Chondrocyte (in vitro differentiated cells): ENCODE data around the gene SH3RF2. TPM values are rescaled to one million over a fixed set of nuclear protein-coding genes. Genes with fewer than 3 reads are reported as not detected.
"Not testable (repeated sequence)": the region's sequence is repeated elsewhere in the genome, so short reads cannot be mapped to it uniquely, and the experiment has no call there.

Experiments used
- DNase-seq: peaks from one replicate; pipeline ENCODE4 v3.0.0; 2021; ENCODE audit warnings: mixed read lengths, low spot score
- H3K27ac Mint-ChIP-seq: one replicate; pipeline ENCODE4 v1.8.0; 2021; ENCODE audit warnings: mild to moderate bottlenecking, moderate library complexity, mixed read lengths; ENCODE audit not compliant: unreplicated experiment
- H3K27me3 Mint-ChIP-seq: 2 replicates; pipeline ENCODE4 v1.8.0; 2021; ENCODE audit warnings: low read depth, mixed read lengths
- H3K36me3 Mint-ChIP-seq: 2 replicates; pipeline ENCODE4 v1.8.0; 2021; ENCODE audit warnings: low read depth, mixed read lengths
- H3K4me1 Mint-ChIP-seq: 2 replicates; pipeline ENCODE4 v1.8.0; 2021; ENCODE audit warnings: low read depth, mild to moderate bottlenecking, mixed read lengths
- H3K4me3 Mint-ChIP-seq: one replicate; pipeline ENCODE4 v1.8.0; 2021; ENCODE audit warnings: mild to moderate bottlenecking, moderate library complexity, mixed read lengths; ENCODE audit not compliant: unreplicated experiment
- H3K9me3 Mint-ChIP-seq: 2 replicates; pipeline ENCODE4 v1.8.0; 2021; ENCODE audit warnings: low read depth, mixed read lengths
- CTCF ChIP-seq: fragments of 200-600 bp; sonication (generic); IDR thresholded peaks from 2 replicates; pipeline ENCODE4 v1.5.0; 2021; ENCODE audit warnings: antibody characterized with exemption, mild to moderate bottlenecking, moderate library complexity
- total RNA-seq: library from RNA; stranded (reverse); gene quantifications from 3 replicates; pipeline ENCODE4 v1.2.1, GENCODE V29; 2021

The SH3RF2 gene
- total RNA-seq, 1 donor from 2014 or later, result 0.42 TPM

GRCh38 chr5:145962001-145962400 is 25.6 kb downstream of the SH3RF2 start:
- no peak for DNase-seq
- H3K36me3 Mint-ChIP-seq, result no peaks in the 10 kb centered on the region
- no peaks in the 10 kb centered on the region for H3K27me3 Mint-ChIP-seq
- H3K4me3 Mint-ChIP-seq, result no peak overlapping the region
- peaks cover 22% of the 10 kb centered on the region for H3K4me1 Mint-ChIP-seq
- H3K27ac Mint-ChIP-seq, result no peak overlapping the region
- no peak for TF ChIP-seq CTCF
- H3K9me3 Mint-ChIP-seq, result no peaks in the 10 kb centered on the region

- H3K9me3 Mint-ChIP-seq, DNase-seq, H3K27ac Mint-ChIP-seq, H3K36me3 Mint-ChIP-seq, H3K4me3 Mint-ChIP-seq, H3K27me3 Mint-ChIP-seq: not testable (repeated sequence)
- peaks cover 22% of the 10 kb centered on the region for H3K4me1 Mint-ChIP-seq
Measured at GRCh38 chr5:145964008-145964407, 27.6 kb downstream of the SH3RF2 start.

- H3K4me3 Mint-ChIP-seq, result no peak overlapping the region
- no peaks in the 10 kb centered on the region for H3K9me3 Mint-ChIP-seq
- no peaks in the 10 kb centered on the region for H3K27me3 Mint-ChIP-seq
- TF ChIP-seq CTCF, result no peak
- no peak for DNase-seq
- H3K4me1 Mint-ChIP-seq, result peaks cover 16% of the 10 kb centered on the region
- H3K36me3 Mint-ChIP-seq, result no peaks in the 10 kb centered on the region
- H3K27ac Mint-ChIP-seq, result no peak overlapping the region
Measured at GRCh38 chr5:145965804-145966203, 29.4 kb downstream of the SH3RF2 start.

GRCh38 chr5:145967296-145967695 is 30.9 kb downstream of the SH3RF2 start:
- TF ChIP-seq CTCF, result no peak
- Mint-ChIP-seq H3K4me3 (no peak overlapping the region), H3K27me3 (no peaks in the 10 kb centered on the region), H3K36me3 (no peaks in the 10 kb centered on the region), H3K27ac (no peak overlapping the region), H3K9me3 (no peaks in the 10 kb centered on the region), H3K4me1 (peaks cover 3% of the 10 kb centered on the region)
- DNase-seq, result no peak

- H3K36me3 Mint-ChIP-seq, result no peaks in the 10 kb centered on the region
- H3K4me3 Mint-ChIP-seq, result no peak overlapping the region
- no peaks in the 10 kb centered on the region for H3K27me3 Mint-ChIP-seq
- no peaks in the 10 kb centered on the region for H3K4me1 Mint-ChIP-seq
- DNase-seq, result no peak
- H3K27ac Mint-ChIP-seq, result no peak overlapping the region
- H3K9me3 Mint-ChIP-seq, result peaks cover 2% of the 10 kb centered on the region
- TF ChIP-seq CTCF, result no peak
Measured at GRCh38 chr5:145968970-145969713, 32.8 kb downstream of the SH3RF2 start.

- H3K4me3 Mint-ChIP-seq, result no peak overlapping the region
- no peak for DNase-seq
- H3K9me3 Mint-ChIP-seq, result peaks cover 2% of the 10 kb centered on the region
- H3K27ac Mint-ChIP-seq, result no peak overlapping the region
- H3K4me1 Mint-ChIP-seq, result peaks cover 3% of the 10 kb centered on the region
- H3K27me3 Mint-ChIP-seq, result no peaks in the 10 kb centered on the region
- TF ChIP-seq CTCF, result no peak
- H3K36me3 Mint-ChIP-seq, result no peaks in the 10 kb centered on the region
Measured at GRCh38 chr5:145969714-145970092, 33.3 kb downstream of the SH3RF2 start.
